GM12892 (cell line): ENCODE results near the gene HDAC5.

Source experiments
- POLR2A ChIP-seq: IDR thresholded peaks from 2 replicates; pipeline ENCODE4 v1.6.1; 2011; ENCODE audit warnings: low read depth, low read length, control low read depth
- TAF1 ChIP-seq: IDR thresholded peaks from 2 replicates; pipeline ENCODE4 v1.6.1; 2011; ENCODE audit warnings: low read depth, mild to moderate bottlenecking, control low read depth, low read length, borderline replicate concordance

DNA sequence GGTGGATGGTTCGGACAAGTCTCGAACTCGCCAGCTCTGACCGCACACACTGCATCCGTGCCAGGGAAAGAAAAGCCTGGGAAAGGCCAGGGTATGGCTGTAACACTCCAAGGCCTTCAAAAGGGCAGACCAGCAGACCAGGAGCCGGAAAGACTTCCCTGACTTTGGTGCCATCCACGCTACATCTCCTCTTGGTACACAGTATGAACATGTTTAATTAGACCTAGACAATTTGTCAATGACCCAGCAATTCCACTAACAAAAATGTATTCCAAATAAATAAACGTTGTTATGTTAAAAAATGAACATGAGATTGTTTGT lies 637 bp upstream of the HDAC5 start:
- no peak for TF ChIP-seq POLR2A
- no peak for TF ChIP-seq TAF1
